ENCODE results near the gene VTI1B. TPM values are rescaled to one million over a fixed set of nuclear protein-coding genes. Genes with fewer than 3 reads are reported as not detected.

Gene VTI1B
- total RNA-seq, 2 donors from 2014 or later, result 116 to 121 TPM

DNA sequence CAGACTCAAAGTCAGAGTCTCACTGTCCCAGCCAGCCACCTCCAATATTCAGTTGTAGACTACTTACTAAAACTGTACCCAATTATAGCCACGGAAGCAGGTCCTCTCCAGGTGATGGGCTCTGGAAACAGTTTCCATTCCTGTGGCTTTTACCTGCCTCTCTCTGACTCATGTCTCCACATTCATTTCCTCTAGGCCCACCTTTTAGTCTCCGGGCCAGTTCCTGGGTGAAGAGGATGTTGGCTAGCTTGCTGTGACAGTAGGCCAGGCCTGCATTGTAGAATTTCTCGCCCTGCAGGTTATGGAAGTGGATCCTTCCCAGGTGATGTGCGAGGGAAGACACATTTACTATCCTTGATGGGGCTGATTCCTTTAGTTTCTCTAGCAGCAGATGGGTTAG is 15.6 kb upstream of the VTI1B start:
- no peaks in the 10 kb centered on the region for H3K36me3 ChIP-seq

DNA sequence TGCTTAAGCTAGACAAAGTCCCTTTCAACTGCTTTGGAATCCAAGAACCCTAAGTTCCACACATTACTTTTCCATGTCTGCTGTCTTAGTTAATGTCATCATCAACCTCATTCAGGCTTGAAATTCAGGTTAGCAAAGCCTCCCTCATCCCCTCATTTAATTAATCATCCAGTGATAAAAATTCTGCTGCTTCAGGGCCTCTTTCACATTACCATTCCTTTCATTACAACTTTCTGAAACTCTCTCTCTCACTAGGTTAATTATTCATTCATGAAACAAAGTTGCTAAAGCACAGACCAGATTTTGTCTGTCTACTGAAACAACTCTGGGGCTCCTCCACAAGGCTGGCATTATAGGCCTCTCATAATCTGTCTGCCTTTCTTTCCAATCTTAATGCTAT is 9.4 kb upstream of the VTI1B start:
- Histone ChIP-seq H3K36me3 (no peaks in the 10 kb centered on the region), H3K27me3 (no peaks in the 10 kb centered on the region), H3K4me1 (no peaks in the 10 kb centered on the region), H3K9me3 (no peaks in the 10 kb centered on the region), H3K27ac (no peak overlapping the region), H3K9ac (ENCODE audit: low read depth in 2 of 2, low read length in 2 of 2) (no peak overlapping the region), H3K4me3 (no peak overlapping the region)
- intact Hi-C loops (cut with DNase I), result loop anchor here (5.0 kb wide), 1 partner anchor 82 kb away; the partner anchor contains the start of gene PIGH
- TF ChIP-seq, protein P1, sequence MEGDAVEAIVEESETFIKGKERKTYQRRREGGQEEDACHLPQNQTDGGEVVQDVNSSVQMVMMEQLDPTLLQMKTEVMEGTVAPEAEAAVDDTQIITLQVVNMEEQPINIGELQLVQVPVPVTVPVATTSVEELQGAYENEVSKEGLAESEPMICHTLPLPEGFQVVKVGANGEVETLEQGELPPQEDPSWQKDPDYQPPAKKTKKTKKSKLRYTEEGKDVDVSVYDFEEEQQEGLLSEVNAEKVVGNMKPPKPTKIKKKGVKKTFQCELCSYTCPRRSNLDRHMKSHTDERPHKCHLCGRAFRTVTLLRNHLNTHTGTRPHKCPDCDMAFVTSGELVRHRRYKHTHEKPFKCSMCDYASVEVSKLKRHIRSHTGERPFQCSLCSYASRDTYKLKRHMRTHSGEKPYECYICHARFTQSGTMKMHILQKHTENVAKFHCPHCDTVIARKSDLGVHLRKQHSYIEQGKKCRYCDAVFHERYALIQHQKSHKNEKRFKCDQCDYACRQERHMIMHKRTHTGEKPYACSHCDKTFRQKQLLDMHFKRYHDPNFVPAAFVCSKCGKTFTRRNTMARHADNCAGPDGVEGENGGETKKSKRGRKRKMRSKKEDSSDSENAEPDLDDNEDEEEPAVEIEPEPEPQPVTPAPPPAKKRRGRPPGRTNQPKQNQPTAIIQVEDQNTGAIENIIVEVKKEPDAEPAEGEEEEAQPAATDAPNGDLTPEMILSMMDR (IDR thresholded peaks at IDR 0.05), result no peak
- no peak for DNase-seq

More for the DNA sequence above, 15.6 kb upstream of the VTI1B start:
- H3K27ac ChIP-seq, result no peak overlapping the region
- TF ChIP-seq, protein P1 (IDR thresholded peaks at IDR 0.05), result no peak
- H3K9ac ChIP-seq (ENCODE audit: low read depth in 2 of 2, low read length in 2 of 2), result no peak overlapping the region
- no peak for DNase-seq
- intact Hi-C loops (cut with DNase I), result no loop called here
- H3K4me1 ChIP-seq, result peaks cover 4% of the 10 kb centered on the region
- H3K9me3 ChIP-seq, result no peaks in the 10 kb centered on the region
- no peaks in the 10 kb centered on the region for H3K27me3 ChIP-seq
- H3K4me3 ChIP-seq, result no peak overlapping the region

DNA sequence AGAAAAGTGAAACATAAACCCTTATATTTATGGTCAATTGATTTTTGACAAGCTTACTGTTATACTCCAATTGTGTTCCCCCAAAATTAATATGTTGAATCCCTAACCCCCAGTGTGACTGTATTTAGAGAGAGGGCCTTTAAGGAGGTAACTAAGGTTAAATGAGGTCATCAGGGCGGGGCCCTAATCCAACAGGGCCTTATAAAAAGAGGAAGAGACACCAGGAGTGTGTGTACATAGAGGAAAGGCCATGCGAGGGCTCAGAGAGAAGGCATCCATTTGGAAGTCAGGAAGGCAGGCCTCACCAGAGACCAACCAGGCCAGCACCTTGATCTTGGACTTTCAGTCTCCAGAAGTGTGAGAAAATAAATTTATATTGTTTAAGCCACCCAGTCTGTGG is 6.5 kb upstream of the VTI1B start:
- Histone ChIP-seq H3K27ac (no peak overlapping the region), H3K36me3 (no peaks in the 10 kb centered on the region), H3K27me3 (no peaks in the 10 kb centered on the region), H3K9ac (ENCODE audit: low read depth in 2 of 2, low read length in 2 of 2) (no peak overlapping the region), H3K9me3 (no peaks in the 10 kb centered on the region), H3K4me3 (no peak overlapping the region), H3K4me1 (no peaks in the 10 kb centered on the region)
- DNase-seq, result no peak
- intact Hi-C loops (cut with DNase I), result loop anchor here (5.0 kb wide), 1 partner anchor 79 kb away; the partner anchor contains the start of gene PIGH
- TF ChIP-seq, protein P1 (IDR thresholded peaks at IDR 0.05), result no peak

DNA sequence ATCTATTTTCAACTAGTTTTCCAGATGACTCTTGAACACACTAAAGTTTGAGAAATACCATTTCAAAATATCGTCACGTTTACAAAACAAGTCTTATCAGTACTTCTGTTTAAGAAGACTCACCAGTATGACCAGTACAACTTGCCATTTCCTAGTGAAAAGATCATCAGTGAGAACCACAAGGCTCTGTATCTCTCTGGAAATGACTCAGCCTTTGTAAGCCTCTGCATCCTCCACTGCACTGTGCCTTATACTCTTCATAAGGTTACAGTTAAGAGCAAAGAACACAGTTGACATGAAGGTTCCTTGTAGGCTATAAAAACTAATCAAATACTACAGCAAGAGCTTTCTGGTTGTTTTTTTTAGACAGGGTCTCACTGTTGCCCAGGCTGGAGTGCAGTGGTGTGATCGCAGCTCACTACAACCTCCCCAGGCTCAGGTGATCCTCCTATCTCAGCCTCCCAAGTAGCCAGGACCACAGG is 5.7 kb upstream of the VTI1B start:
- no peak overlapping the region for H3K9ac ChIP-seq (ENCODE audit: low read depth in 2 of 2, low read length in 2 of 2)
- intact Hi-C loops (cut with DNase I), result loop anchor here (5.0 kb wide), 1 partner anchor 78 kb away; the partner anchor contains the start of gene PIGH
- H3K36me3 ChIP-seq, result no peaks in the 10 kb centered on the region

DNA sequence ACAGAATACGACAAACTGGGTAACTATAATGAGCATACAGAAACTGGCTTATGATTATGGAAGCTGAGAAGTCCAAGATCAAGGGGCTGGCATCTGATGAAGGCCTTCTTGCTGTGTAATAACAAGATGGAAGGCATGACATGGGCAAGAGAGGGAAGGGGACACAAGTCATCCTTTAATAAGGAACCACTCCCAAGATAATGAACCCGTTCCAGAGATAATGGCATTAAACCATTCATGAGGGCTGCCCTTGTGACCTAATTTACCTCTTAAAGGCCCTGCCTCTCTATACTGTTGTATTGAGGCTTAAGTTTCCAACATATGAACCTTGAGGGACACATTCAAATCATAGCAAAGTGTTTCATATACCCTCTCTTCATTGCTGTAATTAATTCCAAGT is 4.6 kb upstream of the VTI1B start:
- H3K4me1 ChIP-seq, result no peaks in the 10 kb centered on the region
- no peaks in the 10 kb centered on the region for H3K9me3 ChIP-seq
- intact Hi-C loops (cut with DNase I), result no loop called here
- no peaks in the 10 kb centered on the region for H3K27me3 ChIP-seq
- TF ChIP-seq, protein P1 (IDR thresholded peaks at IDR 0.05), result no peak
- no peaks in the 10 kb centered on the region for H3K36me3 ChIP-seq
- no peak overlapping the region for H3K27ac ChIP-seq
- no peak overlapping the region for H3K9ac ChIP-seq (ENCODE audit: low read depth in 2 of 2, low read length in 2 of 2)
- no peak overlapping the region for H3K4me3 ChIP-seq
- DNase-seq, result no peak

More for the DNA sequence above, 5.7 kb upstream of the VTI1B start:
- no peak overlapping the region for H3K27ac ChIP-seq
- H3K27me3 ChIP-seq, result no peaks in the 10 kb centered on the region
- TF ChIP-seq, protein P1 (IDR thresholded peaks at IDR 0.05), result no peak
- no peak overlapping the region for H3K4me3 ChIP-seq
- no peaks in the 10 kb centered on the region for H3K4me1 ChIP-seq
- H3K9me3 ChIP-seq, result no peaks in the 10 kb centered on the region
- DNase-seq, result no peak
